Measurements from ENCODE around the gene MAPK12.

DNA sequence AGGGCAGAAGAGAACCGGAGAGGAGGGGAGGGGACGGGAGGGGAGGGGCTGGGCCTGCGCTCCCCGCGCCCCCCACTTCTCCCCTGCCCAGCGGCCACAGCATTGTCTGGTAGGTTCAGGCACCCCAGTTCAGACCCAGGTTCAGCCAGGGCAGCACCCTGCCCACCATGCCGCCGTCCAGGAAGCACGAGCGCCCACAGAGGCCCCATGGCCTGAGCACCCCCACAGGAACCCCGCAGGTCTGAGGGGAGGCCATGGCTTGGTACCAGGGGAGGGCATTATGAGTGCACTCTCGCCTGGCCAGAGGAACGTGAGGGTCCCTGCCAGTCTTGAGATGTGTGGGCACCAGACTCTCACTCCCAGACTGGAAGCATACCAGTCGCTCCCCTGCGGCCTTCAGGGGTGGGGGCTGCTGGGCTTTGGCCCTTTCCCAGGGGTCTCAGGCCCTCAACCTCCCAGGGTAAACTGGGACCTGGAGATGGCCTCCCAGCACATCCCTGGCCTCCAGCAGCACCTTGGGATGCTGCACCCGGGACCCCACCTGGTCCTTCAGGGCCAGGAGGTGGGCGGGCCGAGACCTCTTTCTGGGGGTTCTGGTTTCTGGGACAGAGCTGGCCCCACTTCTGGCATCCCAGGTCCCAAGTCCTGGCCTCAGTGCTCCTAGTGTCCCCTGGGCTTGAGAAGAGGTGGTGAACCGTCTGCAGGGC lies 46.6 kb upstream of the MAPK12 start:
- TF ChIP-seq POLR2AphosphoS5 (IDR thresholded peaks at IDR 0.05) (no peak), POLR2A (IDR thresholded peaks at IDR 0.05) (no peak)
